Tibial nerve (tissue), 4 donors: ENCODE results near the gene NFATC3.

ENCODE experiments used
- EP300 ChIP-seq, 2 donors: sonication (generic); formaldehyde crosslinking; IDR thresholded peaks; one replicate each; pipeline ENCODE4 v1.6.1; 2017; ENCODE audit warnings: antibody characterized with exemption in 2 of 2, mild to moderate bottlenecking in 1 of 2
- POLR2A ChIP-seq, 2 donors: fragments of 450-650 bp; IDR thresholded peaks; one replicate each; pipeline ENCODE4 v1.6.1; 2017; ENCODE audit warnings: antibody characterized with exemption in 2 of 2, mild to moderate bottlenecking in 2 of 2, moderate library complexity in 2 of 2
- TF ChIP-seq, protein P1 (sequence below), 5 experiments: fragments of 200-600 bp in 3 of 5; fragments of 450-650 bp in 2 of 5; sonication (generic) in 3 of 5; IDR thresholded peaks; one replicate each; pipeline ENCODE4 v1.5.1; 2016 to 2019; ENCODE audit warnings: antibody characterized with exemption in 5 of 5, mild to moderate bottlenecking in 3 of 5, moderate library complexity in 2 of 5

DNA sequence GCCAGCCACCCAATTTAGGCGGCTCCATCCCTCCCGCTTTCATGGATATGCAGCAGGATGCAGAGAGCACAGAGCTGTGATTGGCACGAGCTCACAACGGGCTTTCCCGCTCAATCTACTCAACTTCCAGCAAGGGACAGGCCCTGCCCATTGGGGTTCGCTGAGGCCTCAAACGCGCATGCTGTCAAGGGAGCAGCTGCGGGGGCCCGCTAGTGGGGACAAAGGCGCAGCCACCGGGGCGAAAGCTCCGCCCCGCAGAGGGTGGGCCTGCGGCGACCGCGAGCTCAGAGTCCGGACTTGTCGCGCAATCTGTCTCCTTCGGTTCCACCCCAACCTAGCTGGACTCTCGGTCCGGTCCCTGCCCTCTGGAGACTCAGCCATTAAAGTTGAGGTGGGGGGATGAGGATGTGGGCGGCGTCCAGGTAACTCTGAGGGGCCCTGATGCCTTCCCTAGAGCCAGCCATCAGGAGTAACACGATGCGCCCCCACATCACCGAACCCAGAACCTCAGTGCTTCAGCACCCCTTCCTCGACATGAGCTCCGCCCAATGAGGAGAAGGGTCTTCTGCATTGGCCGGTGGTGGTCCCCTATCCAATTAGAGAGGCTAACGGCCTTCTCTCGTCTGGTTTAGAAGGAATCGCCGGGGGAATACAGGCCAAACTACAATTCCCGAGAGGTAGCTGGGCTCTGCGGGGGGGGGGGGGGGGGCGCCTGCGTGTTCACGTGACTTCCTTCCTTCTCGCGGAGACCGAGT, 489 bp upstream of the NFATC3 start:
- TF ChIP-seq POLR2A (IDR thresholded peaks at IDR 0.05) (peak; percentile 9 to 55), EP300 (IDR thresholded peaks at IDR 0.05) (peak in 1 of 2 donors; percentile 89)
- TF ChIP-seq, protein P1, sequence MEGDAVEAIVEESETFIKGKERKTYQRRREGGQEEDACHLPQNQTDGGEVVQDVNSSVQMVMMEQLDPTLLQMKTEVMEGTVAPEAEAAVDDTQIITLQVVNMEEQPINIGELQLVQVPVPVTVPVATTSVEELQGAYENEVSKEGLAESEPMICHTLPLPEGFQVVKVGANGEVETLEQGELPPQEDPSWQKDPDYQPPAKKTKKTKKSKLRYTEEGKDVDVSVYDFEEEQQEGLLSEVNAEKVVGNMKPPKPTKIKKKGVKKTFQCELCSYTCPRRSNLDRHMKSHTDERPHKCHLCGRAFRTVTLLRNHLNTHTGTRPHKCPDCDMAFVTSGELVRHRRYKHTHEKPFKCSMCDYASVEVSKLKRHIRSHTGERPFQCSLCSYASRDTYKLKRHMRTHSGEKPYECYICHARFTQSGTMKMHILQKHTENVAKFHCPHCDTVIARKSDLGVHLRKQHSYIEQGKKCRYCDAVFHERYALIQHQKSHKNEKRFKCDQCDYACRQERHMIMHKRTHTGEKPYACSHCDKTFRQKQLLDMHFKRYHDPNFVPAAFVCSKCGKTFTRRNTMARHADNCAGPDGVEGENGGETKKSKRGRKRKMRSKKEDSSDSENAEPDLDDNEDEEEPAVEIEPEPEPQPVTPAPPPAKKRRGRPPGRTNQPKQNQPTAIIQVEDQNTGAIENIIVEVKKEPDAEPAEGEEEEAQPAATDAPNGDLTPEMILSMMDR (IDR thresholded peaks at IDR 0.05) = peak in 3 of 5 experiments; percentile 20 to 54 (median 42)
